HL-60 (cell line): Measurements from ENCODE around the gene GMDS.

Source experiments
- DNase-seq, 2 experiments: peaks; one replicate each; pipeline ENCODE4 v3.0.0-alpha.2; 2010 to 2020; ENCODE audit warnings: low read depth in 1 of 2, low spot score in 1 of 2
- H3K27ac ChIP-seq: fragments of 250-450 bp; sonication (Bioruptor Pico); replicated peaks from 2 replicates; pipeline ENCODE4 v1.5.1; 2020; ENCODE audit warnings: mild to moderate bottlenecking, moderate library complexity
- H3K27me3 ChIP-seq: fragments of 250-450 bp; sonication (Bioruptor Pico); 2 replicates; pipeline ENCODE4 v1.5.1; 2021; ENCODE audit warnings: mild to moderate bottlenecking, moderate library complexity; ENCODE audit not compliant: insufficient read depth, poor library complexity, severe bottlenecking
- H3K4me3 ChIP-seq: replicated peaks from 2 replicates; pipeline ENCODE4 v1.5.1; 2011; ENCODE audit warnings: mild to moderate bottlenecking, control low read depth, low read length; ENCODE audit not compliant: insufficient read depth
- GABPA ChIP-seq: IDR thresholded peaks from 2 replicates; pipeline ENCODE4 v1.6.1; 2012; ENCODE audit warnings: low read depth
- POLR2AphosphoS5 ChIP-seq: IDR thresholded peaks from 2 replicates; pipeline ENCODE4 v1.6.1; 2012; ENCODE audit warnings: low read depth
- SPI1 ChIP-seq: IDR thresholded peaks from 2 replicates; pipeline ENCODE4 v1.6.1; 2012; ENCODE audit warnings: low read depth, mild to moderate bottlenecking, borderline replicate concordance
- TF ChIP-seq, protein P1 (sequence below): IDR thresholded peaks from 2 replicates; pipeline ENCODE4 v1.6.1; 2012; ENCODE audit warnings: low read depth; ENCODE audit not compliant: insufficient replicate concordance
- TF ChIP-seq, protein P2 (sequence below): IDR thresholded peaks from one replicate; pipeline ENCODE4 v1.5.1; 2011; ENCODE audit warnings: low read length, control low read depth, inconsistent platforms; ENCODE audit not compliant: insufficient read depth

GMDS gene

DNA sequence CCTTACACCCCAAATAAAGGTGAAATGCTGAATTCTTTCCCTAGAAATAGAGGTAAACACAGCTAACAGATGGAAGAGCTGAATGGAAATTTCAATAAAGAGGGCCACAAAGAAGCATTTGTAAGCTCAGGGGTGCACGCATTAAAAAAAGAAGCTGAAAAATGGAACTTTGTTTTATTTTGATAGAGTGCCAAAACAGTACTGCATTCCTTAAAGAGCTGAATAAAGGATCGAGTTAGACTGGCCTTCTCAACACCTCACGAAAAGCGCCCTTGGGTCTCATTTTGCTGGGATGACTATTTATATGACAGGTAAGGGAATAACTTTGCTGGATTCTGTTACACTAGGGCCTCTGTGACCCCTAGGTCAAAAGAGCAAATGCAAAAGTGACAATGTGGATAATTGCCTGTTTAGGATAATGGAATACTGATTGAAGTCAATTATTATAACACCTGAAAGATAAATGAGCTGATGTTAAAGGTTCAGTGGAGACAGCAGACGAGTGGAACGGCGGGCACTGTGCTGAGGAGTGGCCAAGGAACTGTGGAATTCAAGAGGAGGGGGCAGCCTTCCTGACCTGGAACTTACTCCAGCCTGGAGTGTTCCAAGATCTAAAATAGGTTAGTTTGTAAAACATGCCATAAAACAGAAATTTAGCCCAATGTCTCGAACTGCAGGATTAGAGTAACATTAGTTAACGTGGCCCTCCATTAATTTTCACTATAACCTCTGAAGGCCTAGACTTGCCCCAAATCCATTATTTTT, 467.3 kb downstream of the GMDS start:
- DNase-seq: no peak
- TF ChIP-seq GABPA (no peak), SPI1 (no peak), POLR2AphosphoS5 (no peak)
- TF ChIP-seq, protein P1, sequence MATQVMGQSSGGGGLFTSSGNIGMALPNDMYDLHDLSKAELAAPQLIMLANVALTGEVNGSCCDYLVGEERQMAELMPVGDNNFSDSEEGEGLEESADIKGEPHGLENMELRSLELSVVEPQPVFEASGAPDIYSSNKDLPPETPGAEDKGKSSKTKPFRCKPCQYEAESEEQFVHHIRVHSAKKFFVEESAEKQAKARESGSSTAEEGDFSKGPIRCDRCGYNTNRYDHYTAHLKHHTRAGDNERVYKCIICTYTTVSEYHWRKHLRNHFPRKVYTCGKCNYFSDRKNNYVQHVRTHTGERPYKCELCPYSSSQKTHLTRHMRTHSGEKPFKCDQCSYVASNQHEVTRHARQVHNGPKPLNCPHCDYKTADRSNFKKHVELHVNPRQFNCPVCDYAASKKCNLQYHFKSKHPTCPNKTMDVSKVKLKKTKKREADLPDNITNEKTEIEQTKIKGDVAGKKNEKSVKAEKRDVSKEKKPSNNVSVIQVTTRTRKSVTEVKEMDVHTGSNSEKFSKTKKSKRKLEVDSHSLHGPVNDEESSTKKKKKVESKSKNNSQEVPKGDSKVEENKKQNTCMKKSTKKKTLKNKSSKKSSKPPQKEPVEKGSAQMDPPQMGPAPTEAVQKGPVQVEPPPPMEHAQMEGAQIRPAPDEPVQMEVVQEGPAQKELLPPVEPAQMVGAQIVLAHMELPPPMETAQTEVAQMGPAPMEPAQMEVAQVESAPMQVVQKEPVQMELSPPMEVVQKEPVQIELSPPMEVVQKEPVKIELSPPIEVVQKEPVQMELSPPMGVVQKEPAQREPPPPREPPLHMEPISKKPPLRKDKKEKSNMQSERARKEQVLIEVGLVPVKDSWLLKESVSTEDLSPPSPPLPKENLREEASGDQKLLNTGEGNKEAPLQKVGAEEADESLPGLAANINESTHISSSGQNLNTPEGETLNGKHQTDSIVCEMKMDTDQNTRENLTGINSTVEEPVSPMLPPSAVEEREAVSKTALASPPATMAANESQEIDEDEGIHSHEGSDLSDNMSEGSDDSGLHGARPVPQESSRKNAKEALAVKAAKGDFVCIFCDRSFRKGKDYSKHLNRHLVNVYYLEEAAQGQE: no peak
- TF ChIP-seq, protein P2, sequence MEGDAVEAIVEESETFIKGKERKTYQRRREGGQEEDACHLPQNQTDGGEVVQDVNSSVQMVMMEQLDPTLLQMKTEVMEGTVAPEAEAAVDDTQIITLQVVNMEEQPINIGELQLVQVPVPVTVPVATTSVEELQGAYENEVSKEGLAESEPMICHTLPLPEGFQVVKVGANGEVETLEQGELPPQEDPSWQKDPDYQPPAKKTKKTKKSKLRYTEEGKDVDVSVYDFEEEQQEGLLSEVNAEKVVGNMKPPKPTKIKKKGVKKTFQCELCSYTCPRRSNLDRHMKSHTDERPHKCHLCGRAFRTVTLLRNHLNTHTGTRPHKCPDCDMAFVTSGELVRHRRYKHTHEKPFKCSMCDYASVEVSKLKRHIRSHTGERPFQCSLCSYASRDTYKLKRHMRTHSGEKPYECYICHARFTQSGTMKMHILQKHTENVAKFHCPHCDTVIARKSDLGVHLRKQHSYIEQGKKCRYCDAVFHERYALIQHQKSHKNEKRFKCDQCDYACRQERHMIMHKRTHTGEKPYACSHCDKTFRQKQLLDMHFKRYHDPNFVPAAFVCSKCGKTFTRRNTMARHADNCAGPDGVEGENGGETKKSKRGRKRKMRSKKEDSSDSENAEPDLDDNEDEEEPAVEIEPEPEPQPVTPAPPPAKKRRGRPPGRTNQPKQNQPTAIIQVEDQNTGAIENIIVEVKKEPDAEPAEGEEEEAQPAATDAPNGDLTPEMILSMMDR: no peak
- H3K27me3 ChIP-seq: no peaks in the 10 kb centered on the region
- H3K4me3 ChIP-seq: no peak overlapping the region
- no peak overlapping the region for H3K27ac ChIP-seq

DNA sequence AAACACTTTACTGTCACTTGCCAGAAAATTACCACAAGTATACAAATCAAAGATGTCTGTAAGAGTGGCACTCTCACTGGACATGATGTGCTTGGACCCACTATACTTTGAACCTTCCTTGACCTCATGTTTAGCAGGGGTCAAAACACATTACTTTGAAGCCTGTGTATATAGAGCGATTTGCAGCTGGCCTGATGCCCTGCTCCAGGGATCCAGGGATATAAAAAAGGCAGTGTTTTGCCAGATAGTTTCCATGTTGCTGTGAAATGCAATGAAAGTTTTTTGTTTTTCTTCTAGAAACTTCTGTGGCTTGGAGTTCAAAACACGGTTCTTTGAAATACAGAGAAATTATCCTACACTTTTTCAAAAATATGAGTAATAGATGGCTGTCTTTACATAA, 470.0 kb downstream of the GMDS start:
- no peak for DNase-seq
- H3K27me3 ChIP-seq: no peaks in the 10 kb centered on the region
- no peak overlapping the region for H3K4me3 ChIP-seq
- TF ChIP-seq, protein P2: no peak
- TF ChIP-seq, protein P1: no peak
- TF ChIP-seq GABPA (no peak), POLR2AphosphoS5 (no peak), SPI1 (no peak)
- H3K27ac ChIP-seq: no peak overlapping the region

DNA sequence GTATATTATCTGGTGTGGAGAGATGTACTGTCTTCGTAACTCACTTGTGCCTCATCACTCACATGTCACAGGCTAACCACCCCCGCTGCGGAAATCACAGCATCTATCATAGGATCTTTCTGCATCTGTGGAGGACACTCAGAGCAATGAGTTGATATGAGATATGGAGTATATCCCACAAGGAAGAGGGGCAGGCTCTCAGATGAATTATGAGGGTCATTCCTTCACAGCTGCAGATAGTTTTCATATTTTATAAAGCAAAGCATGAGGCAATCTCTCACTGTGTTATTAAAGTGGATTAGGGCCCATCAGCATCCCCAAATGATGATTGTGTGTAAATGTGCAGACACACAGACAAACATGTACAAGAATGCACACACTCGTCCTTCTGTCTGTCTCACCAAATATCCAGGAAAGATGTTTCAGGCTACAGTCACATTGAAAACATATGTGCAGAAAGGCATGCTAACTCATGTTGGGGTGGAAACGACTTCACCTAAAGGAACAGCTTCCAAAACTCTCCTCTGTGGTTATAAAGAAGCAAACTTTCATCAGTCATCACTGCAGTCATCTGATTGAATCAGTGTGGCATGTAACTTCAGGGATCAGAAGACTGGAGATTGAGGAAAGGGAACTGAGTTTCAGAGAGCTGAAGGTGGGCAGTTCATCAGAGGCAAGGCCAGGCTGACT, 471.0 kb downstream of the GMDS start:
- H3K27me3 ChIP-seq: no peaks in the 10 kb centered on the region
- DNase-seq: no peak
- no peak overlapping the region for H3K27ac ChIP-seq
- TF ChIP-seq, protein P2: no peak
- TF ChIP-seq, protein P1: no peak
- TF ChIP-seq POLR2AphosphoS5: no peak
- no peak overlapping the region for H3K4me3 ChIP-seq
